Ascending aorta (tissue), 2 donors: ENCODE results near the gene COL13A1. TPM values are rescaled to one million over a fixed set of nuclear protein-coding genes. Genes with fewer than 3 reads are reported as not detected.

Experiments used
- DNase-seq, 2 donors: peaks; one replicate each; pipeline ENCODE4 v3.0.0-alpha.2; 2019; ENCODE audit warnings: low spot score in 2 of 2
- H3K27ac ChIP-seq, 2 donors: fragments of 200-600 bp; sonication (generic); one replicate each; pipeline ENCODE4 v1.5.1; 2016 to 2017; ENCODE audit warnings: mild to moderate bottlenecking in 1 of 2
- H3K27me3 ChIP-seq: fragments of 200-600 bp; sonication (generic); one replicate; pipeline ENCODE4 v1.5.1; 2017
- H3K36me3 ChIP-seq, 2 donors: fragments of 200-600 bp; sonication (generic); one replicate each; pipeline ENCODE4 v1.5.1; 2016
- H3K4me1 ChIP-seq, 2 donors: fragments of 200-600 bp; sonication (generic); one replicate each; pipeline ENCODE4 v1.5.1; 2016 to 2017; ENCODE audit warnings: mild to moderate bottlenecking in 1 of 2
- H3K4me3 ChIP-seq, 2 donors: fragments of 200-600 bp; sonication (generic); one replicate each; pipeline ENCODE4 v1.5.1; 2016 to 2017; ENCODE audit warnings: mild to moderate bottlenecking in 1 of 2
- H3K9me3 ChIP-seq, 2 donors: fragments of 200-600 bp; sonication (generic); one replicate each; pipeline ENCODE4 v1.5.1; 2016
- intact Hi-C: fragments of 100-400 bp; cut with DNase I; formaldehyde crosslinking; loops from one replicate; pipeline ENCODE4 v1.15.1; 2023
- total RNA-seq: library from RNA; depleted of rRNA; stranded (reverse); fragments of >200 nt; gene quantifications from one replicate; pipeline ENCODE4 v1.1.0, GENCODE V29; 2016
- TF ChIP-seq, protein P1 (sequence below), 3 experiments: fragments of 200-600 bp in 2 of 3; fragments of 450-650 bp in 1 of 3; sonication (generic) in 2 of 3; IDR thresholded peaks; one replicate each; pipeline ENCODE4 v1.5.1; 2016 to 2019; ENCODE audit warnings: antibody characterized with exemption in 3 of 3, mild to moderate bottlenecking in 1 of 3, moderate library complexity in 1 of 3

COL13A1 gene
- total RNA-seq, 1 donor from 2014 or later, result 8.0 TPM

- no peaks in the 10 kb centered on the region for H3K27me3 ChIP-seq
- no peak overlapping the region for H3K4me3 ChIP-seq
- no peaks in the 10 kb centered on the region for H3K4me1 ChIP-seq
- TF ChIP-seq, protein P1, sequence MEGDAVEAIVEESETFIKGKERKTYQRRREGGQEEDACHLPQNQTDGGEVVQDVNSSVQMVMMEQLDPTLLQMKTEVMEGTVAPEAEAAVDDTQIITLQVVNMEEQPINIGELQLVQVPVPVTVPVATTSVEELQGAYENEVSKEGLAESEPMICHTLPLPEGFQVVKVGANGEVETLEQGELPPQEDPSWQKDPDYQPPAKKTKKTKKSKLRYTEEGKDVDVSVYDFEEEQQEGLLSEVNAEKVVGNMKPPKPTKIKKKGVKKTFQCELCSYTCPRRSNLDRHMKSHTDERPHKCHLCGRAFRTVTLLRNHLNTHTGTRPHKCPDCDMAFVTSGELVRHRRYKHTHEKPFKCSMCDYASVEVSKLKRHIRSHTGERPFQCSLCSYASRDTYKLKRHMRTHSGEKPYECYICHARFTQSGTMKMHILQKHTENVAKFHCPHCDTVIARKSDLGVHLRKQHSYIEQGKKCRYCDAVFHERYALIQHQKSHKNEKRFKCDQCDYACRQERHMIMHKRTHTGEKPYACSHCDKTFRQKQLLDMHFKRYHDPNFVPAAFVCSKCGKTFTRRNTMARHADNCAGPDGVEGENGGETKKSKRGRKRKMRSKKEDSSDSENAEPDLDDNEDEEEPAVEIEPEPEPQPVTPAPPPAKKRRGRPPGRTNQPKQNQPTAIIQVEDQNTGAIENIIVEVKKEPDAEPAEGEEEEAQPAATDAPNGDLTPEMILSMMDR (IDR thresholded peaks at IDR 0.05), result no peak
- no peaks in the 10 kb centered on the region for H3K36me3 ChIP-seq
- DNase-seq, result no peak
- intact Hi-C loops, result no loop called here
- H3K27ac ChIP-seq, result no peak overlapping the region
- no peaks in the 10 kb centered on the region for H3K9me3 ChIP-seq
Measured at GRCh38 chr10:69848454-69848853, 46.7 kb downstream of the COL13A1 start.

DNA sequence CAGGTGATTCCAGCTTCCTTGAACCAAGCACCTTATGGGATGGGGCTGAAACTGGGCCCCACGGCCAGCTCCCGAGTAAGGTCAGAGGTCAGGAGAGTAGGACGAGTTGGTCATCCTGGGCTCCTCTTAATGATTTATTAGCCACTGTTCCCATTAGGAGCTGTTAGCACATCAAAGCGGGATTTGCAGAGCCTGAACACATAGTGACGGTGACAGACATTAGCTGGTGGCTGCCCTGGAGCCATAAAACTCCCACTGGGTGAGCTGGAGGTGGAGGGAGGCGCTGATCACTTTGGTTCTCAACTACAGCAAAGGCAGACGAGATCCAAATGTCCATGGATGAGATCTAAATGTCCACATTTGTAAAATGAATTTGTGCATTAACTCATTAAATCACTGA, 48.1 kb downstream of the COL13A1 start:
- intact Hi-C loops, result no loop called here
- no peaks in the 10 kb centered on the region for H3K9me3 ChIP-seq
- no peak overlapping the region for H3K4me3 ChIP-seq
- no peak overlapping the region for H3K27ac ChIP-seq
- H3K4me1 ChIP-seq, result no peaks in the 10 kb centered on the region
- DNase-seq, result no peak
- no peaks in the 10 kb centered on the region for H3K36me3 ChIP-seq
- no peaks in the 10 kb centered on the region for H3K27me3 ChIP-seq
- TF ChIP-seq, protein P1 (IDR thresholded peaks at IDR 0.05), result no peak

DNA sequence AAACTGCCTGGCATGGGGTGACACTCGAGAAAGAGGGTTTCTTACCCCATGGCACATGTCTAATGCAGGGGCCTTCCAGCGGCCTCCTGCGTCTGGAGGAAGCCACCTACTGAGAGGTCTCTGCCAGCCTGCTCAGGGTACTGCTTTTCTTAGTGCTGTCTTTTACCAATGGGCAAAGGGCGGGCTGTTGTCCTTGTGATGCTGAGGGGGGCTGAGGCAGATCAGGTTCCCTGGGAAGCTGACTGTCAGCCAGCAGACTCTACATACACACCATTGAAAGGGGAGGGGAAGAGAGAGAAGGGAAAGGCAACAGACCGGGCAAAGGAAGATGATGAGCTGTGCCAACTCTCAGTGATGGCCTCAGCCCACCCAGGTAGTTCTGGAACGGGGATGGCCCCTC, 48.7 kb downstream of the COL13A1 start:
- intact Hi-C loops, result no loop called here
- Histone ChIP-seq H3K9me3 (no peaks in the 10 kb centered on the region), H3K27me3 (no peaks in the 10 kb centered on the region), H3K27ac (no peak overlapping the region), H3K4me3 (no peak overlapping the region), H3K36me3 (no peaks in the 10 kb centered on the region), H3K4me1 (no peaks in the 10 kb centered on the region)
- no peak for DNase-seq
- TF ChIP-seq, protein P1 (IDR thresholded peaks at IDR 0.05), result no peak

DNA sequence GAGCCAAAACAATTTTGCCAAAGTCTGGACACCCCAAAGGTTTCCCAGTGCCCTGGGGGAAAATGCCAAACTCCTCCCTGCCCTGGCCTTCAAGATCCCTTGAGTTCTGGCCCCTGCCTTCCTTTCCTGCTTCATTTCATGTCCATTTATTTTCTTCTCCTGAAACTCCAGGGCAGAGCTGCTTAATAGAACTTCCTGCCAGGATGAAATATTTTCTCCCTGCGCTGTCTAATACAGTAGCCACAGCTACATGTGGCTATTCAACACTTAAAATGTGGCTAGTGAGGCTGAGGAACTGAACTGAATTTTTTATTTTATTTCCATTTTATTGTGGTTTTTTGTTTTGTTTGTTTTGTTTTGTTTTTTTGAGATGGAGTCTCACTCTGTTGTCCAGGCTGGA, 49.6 kb downstream of the COL13A1 start:
- Histone ChIP-seq H3K27ac (no peak overlapping the region), H3K4me1 (no peaks in the 10 kb centered on the region), H3K9me3 (no peaks in the 10 kb centered on the region), H3K4me3 (no peak overlapping the region), H3K27me3 (no peaks in the 10 kb centered on the region), H3K36me3 (no peaks in the 10 kb centered on the region)
- TF ChIP-seq, protein P1 (IDR thresholded peaks at IDR 0.05), result no peak
- DNase-seq, result no peak
- intact Hi-C loops, result no loop called here

DNA sequence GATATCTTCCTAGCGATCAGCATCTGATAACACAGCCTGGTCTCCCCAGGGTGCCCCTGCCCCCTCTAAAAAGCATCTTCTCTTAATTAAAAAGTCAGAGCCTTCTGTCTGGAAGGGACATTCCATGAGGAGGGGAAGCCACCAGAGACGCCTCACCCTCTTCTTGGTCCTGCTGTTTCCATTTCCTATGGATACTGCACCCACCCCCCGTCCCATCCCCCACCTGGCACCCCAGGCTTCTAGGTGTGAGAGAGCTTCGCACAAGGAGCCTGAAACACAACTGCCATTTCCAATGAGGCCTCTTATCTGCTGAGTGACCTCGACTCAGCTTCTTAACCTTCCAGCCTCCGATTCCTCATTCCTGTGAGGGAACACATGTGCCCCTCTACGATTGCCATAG, 51.4 kb downstream of the COL13A1 start:
- intact Hi-C loops, result no loop called here
- H3K9me3 ChIP-seq, result no peaks in the 10 kb centered on the region
- no peaks in the 10 kb centered on the region for H3K36me3 ChIP-seq
- H3K27me3 ChIP-seq, result no peaks in the 10 kb centered on the region
- DNase-seq, result no peak
- no peaks in the 10 kb centered on the region for H3K4me1 ChIP-seq
- no peak overlapping the region for H3K4me3 ChIP-seq
- TF ChIP-seq, protein P1 (IDR thresholded peaks at IDR 0.05), result no peak
- H3K27ac ChIP-seq, result no peak overlapping the region
